GM19043 (cell line): ENCODE results near the gene PSMG3.

Experiments used
- ATAC-seq: cut with Tn5 transposase; IDR thresholded peaks from one replicate; pipeline ENCODE4 v1.9.1; 2021; ENCODE audit warnings: low read depth; ENCODE audit not compliant: unreplicated experiment

PSMG3 gene

DNA sequence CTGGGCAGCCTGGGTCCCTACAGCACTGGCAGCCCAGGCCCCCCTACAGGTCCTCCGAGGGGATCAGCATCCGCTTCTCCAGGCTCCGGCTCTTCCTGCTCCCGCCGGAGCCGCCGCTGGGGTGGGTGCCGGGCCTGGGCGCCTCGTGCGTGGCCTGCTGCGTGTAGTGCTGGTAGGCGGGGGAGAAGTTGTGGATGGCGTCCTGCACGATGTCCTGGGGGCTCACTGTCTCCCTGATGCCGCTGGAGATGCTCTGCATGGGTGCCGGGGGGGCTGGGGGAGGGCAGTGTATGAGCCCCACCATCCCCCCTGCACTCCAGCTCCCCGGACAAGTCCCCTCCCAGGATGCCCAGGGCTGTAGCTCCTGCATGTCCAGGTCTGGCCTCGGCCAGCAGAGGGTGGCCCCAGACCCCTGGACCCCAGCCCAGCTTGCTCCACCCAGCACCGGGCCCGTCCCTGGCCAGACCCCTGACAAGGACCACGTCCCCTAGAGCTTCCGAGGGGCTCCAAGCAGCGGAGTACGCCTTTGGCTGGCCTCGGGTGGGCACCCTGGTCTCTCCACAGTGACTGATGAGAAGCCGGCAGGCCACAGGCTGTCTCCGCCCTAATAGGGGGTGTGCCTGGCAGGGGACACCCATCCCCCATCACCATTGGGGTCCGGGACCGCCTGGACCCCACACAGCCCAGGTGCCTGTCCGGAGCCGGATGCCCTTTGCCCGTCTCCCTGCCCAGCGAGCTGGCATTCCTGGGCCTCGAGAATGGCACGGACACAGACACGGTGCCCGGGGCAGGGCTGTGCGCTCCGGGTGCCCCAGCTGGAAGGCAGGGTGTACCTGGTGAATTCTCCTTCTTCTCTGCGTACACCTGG is 22.7 kb downstream of the PSMG3 start:
- no peak for ATAC-seq

DNA sequence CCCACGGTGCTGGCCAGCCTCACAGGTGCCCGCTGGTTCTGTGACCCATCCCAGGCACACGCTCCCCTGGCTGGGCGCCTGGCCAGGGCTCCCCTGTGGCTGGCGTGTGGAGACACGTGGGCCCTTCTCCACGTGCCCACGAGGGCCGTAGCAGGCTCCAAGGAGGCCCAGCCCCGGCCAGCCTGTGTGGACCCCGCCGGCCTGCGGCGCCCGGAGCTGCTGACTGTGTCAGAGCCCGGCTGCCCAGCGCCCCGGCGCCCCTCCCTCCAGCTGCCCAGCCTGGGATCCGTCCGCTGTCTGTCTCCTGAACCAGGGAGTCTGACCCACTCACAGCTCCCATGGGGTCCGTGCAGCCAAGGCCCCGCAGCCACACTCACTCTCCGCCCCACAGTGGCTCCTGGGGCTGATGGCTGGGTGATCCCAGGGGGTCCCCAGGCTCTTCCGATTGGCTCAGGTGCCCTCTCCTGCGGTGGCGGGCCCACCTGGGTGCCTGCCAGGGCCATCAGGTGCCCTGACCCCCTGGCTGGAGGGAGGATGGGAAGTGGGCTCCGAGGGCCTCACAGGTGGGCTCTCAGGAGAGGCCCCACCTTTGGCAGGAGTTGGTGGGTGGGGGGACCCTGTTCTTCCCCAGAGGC is 23.4 kb downstream of the PSMG3 start:
- ATAC-seq: no peak

DNA sequence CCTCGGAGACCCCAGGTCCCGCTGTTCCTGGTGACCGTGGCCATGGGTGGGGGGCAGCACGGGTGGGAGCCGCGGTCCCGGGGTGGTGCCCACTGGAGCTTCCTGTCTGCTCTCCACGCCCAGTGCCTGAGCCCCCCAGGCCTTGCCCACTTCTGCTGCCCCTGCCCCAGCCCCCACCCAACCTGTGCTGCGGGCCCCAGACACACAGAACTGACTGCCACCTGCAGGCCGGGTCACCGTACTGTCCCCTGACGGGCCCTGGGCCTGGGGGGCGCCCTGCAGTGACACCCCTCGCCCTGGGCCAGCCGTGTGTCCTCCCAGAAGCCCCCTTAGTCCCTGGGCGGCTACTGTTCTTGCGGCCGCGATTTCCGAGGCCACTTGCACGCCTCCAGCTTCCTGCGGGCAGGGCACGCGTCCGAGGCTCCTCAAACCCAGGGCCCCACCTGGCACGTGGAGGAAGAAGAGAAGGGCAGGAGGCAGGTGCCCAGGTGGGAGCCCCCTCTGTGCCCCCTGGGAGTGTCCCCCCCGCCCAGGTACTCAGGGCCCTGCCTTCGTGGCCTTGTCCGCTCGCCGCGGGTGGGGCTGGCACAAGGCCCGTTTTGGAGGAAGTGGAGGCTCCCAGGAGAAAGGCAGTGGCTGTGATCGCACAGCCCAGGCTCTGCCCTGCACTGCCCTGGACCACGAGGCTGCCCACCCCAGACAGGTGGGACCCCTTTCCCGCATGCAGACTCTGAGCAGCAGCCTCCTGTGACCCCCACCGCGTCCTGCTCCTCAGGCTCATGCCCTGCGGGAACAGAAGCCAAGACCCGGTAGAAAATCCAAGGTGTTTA is 24.2 kb downstream of the PSMG3 start:
- ATAC-seq: no peak

DNA sequence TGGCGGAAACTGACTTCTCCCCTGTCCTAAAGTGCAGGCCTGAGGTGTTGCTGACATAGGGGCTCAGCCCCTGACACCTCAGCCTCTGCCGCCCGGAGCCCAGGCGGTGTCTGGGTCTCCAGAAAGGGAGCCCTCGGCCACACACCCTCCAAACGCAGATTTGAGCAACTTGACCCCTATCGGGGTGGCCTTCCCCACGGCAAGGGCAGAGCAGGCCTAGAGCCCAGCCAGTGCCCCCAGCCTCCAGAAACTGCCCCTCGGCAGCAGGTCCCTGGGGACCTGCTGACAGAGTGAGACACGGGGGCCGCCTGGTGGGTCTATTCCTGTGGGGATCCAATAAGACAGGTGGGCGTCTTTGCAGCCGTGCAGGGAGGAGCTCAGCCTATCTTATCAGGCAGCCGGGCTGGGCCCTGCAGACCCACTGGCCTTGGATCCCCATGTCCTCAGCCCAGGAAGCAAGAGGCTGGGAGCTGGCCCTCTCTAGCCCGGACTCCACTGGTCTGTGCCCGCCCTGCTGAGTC is 24.9 kb downstream of the PSMG3 start:
- no peak for ATAC-seq

DNA sequence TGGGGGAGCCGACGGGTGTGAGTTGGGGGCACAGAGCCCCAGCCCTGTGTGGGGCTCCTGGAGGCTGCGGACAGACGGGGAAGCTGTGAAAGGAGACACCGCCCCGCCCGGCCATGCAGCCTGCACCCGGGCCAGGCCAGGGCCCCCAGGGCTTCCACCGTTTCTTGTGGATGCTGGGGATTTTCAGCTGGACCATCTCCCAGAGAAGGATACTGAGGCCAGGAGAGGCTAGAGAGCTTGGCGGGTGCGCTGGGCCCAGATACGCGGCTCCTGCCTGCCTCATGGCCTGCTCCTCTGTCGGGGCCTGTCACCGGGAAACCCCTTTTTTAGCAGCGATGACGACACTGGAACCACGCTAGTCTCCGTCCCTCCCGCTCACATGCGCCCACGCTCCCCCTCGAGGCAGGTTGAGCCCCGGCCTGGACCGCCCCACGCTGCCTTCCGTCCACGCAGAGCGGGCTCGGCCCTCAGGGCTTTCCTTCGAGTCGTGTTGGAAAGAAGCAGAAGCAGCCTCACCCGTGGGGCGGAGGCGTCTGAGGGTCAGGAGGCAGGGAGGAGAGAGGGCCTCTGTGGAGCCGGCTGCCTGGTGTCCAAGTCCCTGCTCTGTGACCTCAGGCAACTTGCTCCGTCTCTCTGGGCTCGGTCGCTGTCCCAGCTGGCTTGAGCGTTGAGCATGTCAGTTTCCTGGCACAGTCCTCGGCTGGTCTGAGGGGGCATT is 25.5 kb downstream of the PSMG3 start:
- ATAC-seq: no peak

DNA sequence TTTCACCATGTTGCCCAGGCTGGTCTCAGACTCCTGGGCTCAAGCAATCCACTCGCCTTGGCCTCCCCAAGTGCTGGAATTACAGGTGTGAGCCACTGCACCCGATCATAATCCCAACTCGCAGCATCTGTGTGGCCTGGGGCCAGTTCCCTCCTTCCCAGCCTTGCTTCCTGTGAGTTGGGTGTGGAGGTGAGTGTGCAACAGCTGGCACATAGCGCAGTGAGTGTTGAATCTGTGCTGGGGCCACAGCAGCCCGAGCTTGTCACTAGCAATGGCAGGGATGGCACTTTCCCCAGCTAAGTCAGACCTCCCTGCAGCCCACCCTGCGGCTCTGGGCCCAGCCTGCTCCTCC is 26.0 kb downstream of the PSMG3 start:
- no peak for ATAC-seq

DNA sequence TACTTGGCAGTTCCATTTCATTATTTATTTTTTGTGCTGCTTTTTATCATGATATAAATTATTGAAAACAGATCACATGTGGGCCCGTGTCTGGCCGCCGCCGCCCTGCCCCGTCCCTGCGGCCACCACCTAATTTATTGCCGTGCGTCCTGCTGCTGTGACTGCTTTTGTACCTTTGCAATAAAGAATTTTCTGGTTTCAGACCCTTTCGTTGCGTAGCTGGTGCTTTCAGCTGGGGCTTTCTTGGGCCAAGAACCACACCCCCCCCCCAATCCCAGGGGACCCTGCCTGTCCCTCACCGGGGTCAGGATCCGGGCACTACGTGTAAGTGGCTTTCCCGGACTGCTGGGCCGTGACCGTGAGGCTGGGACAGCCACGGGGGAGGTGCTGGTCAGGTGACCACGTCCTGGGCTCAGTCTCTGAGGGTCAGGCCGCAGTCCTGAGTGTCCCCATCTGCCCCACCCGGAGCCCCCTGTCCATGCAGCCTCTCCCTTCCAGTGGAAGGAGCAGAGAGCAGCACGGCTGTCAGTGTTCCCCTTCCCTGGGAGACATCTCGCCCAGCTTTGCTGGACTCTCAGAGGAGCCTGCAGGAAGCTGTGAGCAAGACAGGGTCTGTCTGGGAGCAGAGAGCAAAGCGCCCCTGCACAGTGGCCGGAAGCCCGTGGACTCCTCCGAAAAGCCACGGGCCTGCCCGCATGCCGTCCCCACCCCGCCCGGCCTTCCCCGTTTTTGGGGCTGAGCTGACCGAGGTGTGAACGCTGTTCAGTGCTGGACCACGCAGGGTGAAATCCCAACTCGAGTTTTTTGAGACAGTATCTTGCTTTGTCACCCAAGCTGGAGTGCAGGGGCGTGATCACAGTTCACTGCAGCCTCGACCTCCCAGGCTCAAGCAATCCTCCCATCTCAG is 26.7 kb downstream of the PSMG3 start:
- ATAC-seq: no peak

DNA sequence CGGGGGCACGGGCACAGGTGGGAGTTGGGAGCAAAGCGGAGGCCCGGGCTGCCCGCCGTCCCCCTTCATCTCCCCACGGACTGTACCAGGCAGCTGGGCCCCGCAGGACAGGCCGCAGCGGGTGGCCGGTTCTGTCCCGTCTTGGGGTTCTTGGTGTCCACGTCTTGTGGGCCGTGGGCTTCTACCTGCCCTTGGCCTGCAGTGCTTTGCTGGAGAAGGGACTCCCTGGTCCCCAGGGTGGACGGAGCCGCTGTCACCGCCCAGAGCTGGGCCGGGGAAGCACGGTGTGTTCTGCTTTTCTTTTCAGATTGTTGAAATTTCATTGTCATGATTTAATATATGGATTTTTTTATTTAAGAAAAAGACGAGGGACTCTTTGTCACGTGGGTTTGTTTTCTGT is 27.5 kb downstream of the PSMG3 start:
- no peak for ATAC-seq

DNA sequence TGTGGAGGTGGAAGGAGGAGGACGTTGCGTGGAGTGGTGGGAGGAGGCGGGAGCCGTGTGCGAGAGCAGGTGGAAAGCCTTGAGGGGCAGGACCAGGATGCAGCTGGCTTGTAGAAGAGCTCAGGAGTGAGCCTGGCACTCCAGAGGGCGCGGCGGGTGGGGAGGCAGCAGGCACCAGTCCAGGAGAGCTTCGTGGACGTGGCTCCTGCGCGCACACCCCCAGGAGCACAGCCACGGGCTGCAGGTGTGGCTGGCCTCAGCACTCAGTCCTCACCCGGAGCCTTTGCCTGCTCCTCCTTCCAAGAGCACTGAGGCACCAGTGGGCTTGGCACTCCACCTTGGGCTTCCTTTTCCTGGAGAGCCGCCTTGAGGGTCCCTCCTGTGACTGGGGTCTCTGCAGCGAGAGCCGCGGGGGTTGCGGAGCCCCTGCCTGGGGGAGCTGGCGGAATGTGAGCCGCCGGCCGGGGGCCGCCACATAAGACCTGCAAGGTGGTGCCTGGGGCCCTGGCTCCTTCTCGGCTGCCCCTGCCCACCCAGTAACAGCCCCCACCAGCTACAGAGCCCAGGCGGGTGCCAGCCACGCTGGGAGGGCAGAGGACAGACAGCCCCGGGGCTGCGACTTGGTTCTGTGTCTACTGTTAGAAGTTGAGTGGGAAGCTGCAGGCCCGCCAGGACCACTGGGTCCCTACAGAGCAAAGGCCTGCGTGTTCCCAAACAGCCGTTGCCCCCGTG is 28.2 kb downstream of the PSMG3 start:
- ATAC-seq: no peak

DNA sequence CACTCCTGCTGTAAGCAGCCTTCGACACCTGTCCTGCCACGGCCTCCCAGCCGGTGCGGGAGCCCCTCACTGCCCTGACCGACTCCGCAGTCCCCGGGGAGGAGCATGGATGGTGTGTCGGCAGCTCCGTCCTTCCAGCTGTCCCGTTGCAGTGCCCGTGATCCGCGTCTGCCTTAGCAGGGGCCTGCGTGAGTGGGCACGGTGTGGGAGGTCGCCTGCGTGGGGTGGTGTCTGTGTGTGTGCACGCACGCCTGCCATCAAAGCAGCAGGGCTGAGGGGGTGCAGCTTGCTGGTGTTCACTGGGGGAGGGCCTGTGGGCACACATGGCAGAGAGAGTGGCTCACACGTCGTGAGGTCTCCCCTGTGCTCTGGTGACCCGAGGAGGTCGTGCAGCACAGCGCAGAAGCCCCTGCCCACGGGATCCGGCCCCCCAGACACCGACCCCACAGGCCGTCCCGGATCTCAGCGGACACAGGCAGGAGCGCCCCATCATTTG is 29.0 kb downstream of the PSMG3 start:
- ATAC-seq: no peak

DNA sequence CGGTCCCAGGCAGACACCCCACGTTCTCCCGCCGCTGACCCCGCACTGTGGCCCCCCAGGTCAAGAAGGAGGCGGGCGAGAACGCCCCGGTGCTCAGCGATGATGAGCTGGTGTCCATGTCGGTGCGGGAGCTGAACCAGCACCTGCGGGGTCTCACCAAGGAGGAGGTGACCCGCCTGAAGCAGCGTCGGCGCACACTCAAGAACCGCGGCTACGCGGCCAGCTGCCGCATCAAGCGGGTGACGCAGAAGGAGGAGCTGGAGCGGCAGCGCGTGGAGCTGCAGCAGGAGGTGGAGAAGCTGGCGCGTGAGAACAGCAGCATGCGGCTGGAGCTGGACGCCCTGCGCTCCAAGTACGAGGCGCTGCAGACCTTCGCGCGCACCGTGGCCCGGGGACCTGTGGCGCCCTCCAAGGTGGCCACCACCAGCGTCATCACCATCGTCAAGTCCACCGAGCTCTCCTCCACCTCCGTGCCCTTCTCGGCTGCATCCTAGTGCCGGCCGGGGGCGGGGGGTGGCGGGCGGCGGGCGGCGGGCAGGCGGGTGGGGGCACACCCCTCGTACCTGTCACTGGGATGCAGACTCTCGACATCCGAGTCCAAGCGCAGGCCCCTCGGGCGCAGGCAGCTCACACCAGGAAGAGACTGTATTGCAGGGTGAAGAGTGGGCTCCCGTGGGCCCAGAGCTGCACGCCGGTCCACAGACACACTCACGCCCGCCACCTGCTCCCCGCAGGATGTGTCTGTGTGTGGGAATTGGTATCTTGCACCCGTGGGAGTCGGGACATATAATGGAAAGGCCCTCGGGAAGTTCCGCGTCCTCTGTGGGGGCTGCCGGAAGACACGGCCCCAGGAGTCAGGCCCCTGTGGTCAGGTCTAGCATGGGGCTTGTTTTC is 29.7 kb downstream of the PSMG3 start:
- no peak for ATAC-seq

DNA sequence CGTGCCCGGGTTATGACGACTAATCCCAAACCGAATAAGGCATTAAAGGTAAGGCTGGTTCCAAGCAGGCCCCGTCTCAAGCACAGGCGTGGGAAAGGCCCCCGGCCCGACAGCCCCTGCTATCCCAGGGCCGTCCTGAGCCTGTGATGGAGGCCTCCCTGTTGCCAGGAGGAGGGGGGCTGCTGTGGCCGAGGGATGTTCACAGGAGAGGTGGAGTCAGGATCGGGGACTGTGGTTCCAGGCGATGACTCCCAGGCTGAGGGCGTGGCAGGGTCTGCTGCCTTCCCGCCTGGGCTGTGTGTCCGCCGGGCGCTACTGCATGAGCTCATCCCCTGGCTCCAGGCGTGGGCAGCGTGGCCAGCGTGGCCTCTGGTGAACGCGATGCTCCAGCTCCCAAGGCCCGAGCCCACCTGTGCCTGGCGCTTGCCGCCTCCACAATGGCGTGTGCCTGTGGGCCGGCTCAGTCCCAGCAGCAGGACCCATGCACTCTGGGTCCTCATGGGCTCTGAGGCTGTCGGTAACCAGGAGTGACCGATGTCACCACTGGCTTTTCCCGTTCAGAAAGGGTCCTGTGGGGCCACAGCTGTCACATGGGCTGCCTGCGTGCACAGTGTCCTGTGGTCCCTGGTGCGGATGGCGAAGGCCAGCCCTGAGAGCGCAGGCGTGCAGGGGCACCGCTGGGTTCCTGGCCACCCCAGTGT is 30.5 kb downstream of the PSMG3 start:
- ATAC-seq: no peak

DNA sequence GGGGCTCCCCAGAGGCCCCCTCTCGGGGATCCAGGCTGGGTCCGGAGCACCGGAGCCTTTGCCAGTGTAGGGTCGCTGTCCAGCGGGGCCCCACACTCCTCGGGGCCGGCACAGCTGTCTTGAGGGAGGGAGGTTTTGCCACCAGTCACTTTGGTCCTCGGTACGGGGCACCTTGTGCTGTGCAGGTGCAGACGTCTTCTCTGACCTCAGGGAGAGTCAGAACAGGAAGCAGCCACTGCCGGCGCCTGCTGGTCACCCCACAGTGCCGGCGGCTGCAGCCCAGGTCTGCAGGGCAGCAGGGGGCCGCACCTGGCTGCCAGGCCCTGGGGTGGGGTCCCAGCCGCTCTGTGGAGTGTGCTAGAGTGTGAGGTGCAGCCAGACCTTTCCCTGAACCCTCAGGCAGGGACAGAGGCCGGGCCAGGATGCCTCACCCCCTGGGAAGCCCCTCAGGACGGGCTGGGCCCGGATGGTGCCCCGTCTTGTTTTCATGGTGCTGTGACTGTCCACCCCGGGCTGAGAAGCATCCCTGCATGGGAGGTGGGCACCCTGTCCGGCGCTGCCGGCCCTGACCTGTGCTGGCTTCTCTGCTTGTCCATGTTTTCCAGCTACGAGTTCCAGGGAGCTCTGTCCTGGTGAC is 31.2 kb downstream of the PSMG3 start:
- ATAC-seq: no peak

DNA sequence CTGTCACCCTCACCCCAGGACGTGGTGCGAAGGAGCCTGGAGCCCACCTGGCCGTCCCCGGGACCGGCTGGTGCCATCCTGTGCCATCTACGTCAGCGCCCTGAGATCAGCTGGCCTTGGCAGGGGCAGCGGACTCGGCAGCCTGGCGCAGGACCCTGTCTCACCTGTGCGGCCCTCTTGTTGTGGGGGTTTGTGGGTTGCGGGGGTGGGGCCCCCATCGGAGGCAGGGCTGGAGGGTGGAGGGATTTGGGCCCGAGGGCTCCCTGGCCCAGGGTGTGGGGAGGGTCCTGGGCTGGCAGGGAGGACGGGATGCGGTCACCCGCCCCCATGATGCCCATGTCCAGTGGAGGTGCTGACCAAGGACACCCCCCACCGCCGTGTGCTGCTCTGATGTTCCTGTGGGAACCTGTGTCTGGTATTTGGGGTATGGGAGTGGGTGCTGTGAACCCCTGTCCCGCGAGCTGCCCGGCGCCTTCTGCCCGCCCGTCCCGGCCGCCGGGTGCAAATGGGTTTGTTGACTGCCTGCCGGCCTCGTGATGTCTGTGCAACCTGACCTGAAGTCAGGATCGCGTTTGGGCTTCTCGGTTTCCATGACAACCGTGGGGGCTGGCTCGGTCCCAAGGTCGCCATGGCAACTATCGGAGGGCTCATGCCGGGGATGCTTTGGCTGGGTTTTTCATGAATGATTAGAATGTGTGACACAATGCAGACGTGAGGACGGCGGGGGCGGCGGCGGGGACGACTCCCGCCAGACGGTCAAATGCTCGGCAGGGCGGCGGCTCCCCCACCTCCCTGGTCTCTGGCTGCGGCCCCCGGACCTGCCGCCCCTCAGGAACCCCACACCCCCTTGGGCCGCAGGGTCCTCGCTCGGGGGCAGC is 32.1 kb downstream of the PSMG3 start:
- no peak for ATAC-seq

DNA sequence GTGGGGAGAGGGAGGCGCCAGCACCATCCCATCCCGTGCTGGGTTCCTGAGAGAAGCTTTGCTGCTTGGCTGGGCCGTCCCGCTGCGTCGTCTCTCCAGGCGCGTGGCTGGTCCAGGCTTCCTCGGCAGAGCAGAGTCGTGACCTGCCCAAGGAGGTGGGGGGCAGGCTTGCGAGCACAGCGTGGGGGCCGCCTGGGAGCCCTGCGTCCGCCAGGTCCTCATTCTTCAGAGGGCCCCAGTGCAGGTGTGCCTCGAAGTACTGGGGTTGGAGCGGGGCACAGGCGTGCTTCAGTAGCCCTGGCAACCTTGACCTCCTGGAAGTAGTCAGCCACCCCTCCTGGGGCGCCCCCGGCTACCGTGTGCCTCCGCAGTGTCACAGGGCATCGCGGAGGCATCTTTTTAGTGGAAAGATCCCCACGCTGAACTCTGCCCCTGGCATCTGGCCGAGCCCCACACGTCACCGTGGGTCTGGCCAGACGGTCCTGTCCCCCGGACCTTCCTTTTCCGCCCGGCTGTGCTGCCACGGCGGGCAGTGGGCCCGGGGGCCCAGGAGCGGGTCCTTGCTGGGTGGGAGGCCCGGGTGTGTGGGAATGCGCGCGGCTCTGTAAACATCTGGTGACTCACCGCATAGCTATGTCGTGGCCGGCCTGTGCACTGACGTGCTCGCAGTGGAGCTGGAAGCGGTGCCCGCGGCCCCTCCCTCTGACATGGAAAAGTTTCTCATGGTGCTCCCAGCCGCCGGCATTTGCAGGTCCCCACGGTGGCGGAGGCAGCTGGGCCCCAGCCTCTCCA is 32.9 kb downstream of the PSMG3 start:
- ATAC-seq: no peak
